ENCODE measurements around the gene ALG8. TPM values are rescaled to one million over a fixed set of nuclear protein-coding genes. Genes with fewer than 3 reads are reported as not detected.
"Not testable (repeated sequence)": the region's sequence is repeated elsewhere in the genome, so short reads cannot be mapped to it uniquely, and the experiment has no call there.

The ALG8 gene
- total and polyA plus RNA-seq, 7 experiments from 2014 or later = 27.2 to 58.4 (median 34.1) TPM

GRCh38 chr11:78078218-78079167 is 60.9 kb downstream of the ALG8 start:
- Mint-ChIP-seq H3K9me3 (peaks cover 0 to 4% (median 0%) of the 10 kb centered on the region in 11 donors), H3K27ac (peak overlapping the region; percentile 90 to 97 (median 95)), H3K36me3 (peaks cover 0 to 10% (median 4%) of the 10 kb centered on the region in 5 donors), H3K4me1 (peaks cover 41 to 73% (median 55%) of the 10 kb centered on the region in 7 donors), H3K4me3 (peak overlapping the region; percentile 92 to 98 (median 95)), H3K27me3 (no peaks in the 10 kb centered on the region)
- peak overlapping the region; percentile 83 for H3K27ac ChIP-seq (ENCODE audit: low read depth, low read length)
- peaks cover 38 to 43% of the 10 kb centered on the region in 2 donors for H3K4me1 ChIP-seq (ENCODE audit: control insufficient read depth in 2 of 2, insufficient read depth in 2 of 2, low read length in 2 of 2)
- ATAC-seq (no peak), DNase-seq (no peak)
- CTCF ChIA-PET = interaction anchor here (0.8 to 0.9 kb wide), 2 partner anchors 20 to 341 kb away, joined by 3 read pairs; no protein-coding TSS in a partner anchor
- H3K36me3 ChIP-seq (ENCODE audit: control insufficient read depth in 2 of 3, insufficient read depth in 3 of 3, low read length in 3 of 3) = peaks cover 0 to 11% (median 0%) of the 10 kb centered on the region in 3 experiments
- no peaks in the 10 kb centered on the region for H3K9me3 ChIP-seq (ENCODE audit: control insufficient read depth in 2 of 3, low read length in 3 of 3)
- POLR2A ChIA-PET = interaction anchor here (1.2 to 2.8 kb wide), 2 partner anchors 84 to 339 kb away, joined by 4 to 26 read pairs; partner anchors contain the start of genes GAB2 and INTS4
- intact Hi-C loops (cut with micrococcal nuclease) = loop anchor here (1.0 to 5.0 kb wide), 10 partner anchors 61 to 486 kb away; partner anchors contain the start of genes ALG8 (in 2 of the 2), GAB2 (in 2 of the 2), INTS4 (in 2 of the 2) and RSF1 (in 2 of the 2)
- H3K4me3 ChIP-seq (ENCODE audit: low read length) = peak overlapping the region; percentile 99
- H3K27me3 ChIP-seq (ENCODE audit: control insufficient read depth in 2 of 2, insufficient read depth in 2 of 2, low read length in 2 of 2) = no peaks in the 10 kb centered on the region

GRCh38 chr11:78077592-78077991 is 61.8 kb downstream of the ALG8 start:
- H3K27ac ChIP-seq (ENCODE audit: low read depth, low read length) = peak overlapping the region; percentile 42
- ATAC-seq; H3K27me3 ChIP-seq (ENCODE audit: control insufficient read depth in 2 of 2, insufficient read depth in 2 of 2, low read length in 2 of 2); H3K27me3 Mint-ChIP-seq; H3K9me3 Mint-ChIP-seq; DNase-seq; H3K9me3 ChIP-seq (ENCODE audit: control insufficient read depth in 2 of 3, low read length in 3 of 3): not testable (repeated sequence)
- POLR2A ChIA-PET = interaction anchor here (0.5 to 2.8 kb wide), 2 partner anchors 83 to 430 kb away, joined by 4 to 26 read pairs; partner anchors contain the start of gene INTS4
- peak overlapping the region; percentile 99 for H3K4me3 ChIP-seq (ENCODE audit: low read length)
- peaks cover 2 to 11% (median 4%) of the 10 kb centered on the region in 5 donors for H3K36me3 Mint-ChIP-seq
- peak overlapping the region; percentile 92 to 98 (median 95) for H3K4me3 Mint-ChIP-seq
- H3K27ac Mint-ChIP-seq = peak overlapping the region in 7 of 9 donors; percentile 62 to 95 (median 86)
- H3K4me1 Mint-ChIP-seq = peaks cover 42 to 74% (median 59%) of the 10 kb centered on the region in 7 donors
- peaks cover 38 to 43% of the 10 kb centered on the region in 2 donors for H3K4me1 ChIP-seq (ENCODE audit: control insufficient read depth in 2 of 2, insufficient read depth in 2 of 2, low read length in 2 of 2)
- intact Hi-C loops (cut with micrococcal nuclease) = loop anchor here (5.0 kb wide), 3 partner anchors 110 to 485 kb away; partner anchors contain the start of genes GAB2 (in 2 of the 2), KCTD21 (in 1 of the 2) and USP35 (in 1 of the 2)
- CTCF ChIA-PET = interaction anchor here (0.8 kb wide), 1 partner anchor 21 kb away, joined by 3 read pairs; no protein-coding TSS in a partner anchor
- H3K36me3 ChIP-seq (ENCODE audit: control insufficient read depth in 2 of 3, insufficient read depth in 3 of 3, low read length in 3 of 3) = peaks cover 0 to 16% (median 0%) of the 10 kb centered on the region in 3 experiments

GRCh38 chr11:78076733-78077403 is 62.6 kb downstream of the ALG8 start:
- ATAC-seq = no peak
- intact Hi-C loops (cut with micrococcal nuclease) = loop anchor here (5.0 kb wide), 3 partner anchors 110 to 485 kb away; partner anchors contain the start of genes GAB2 (in 2 of the 2), KCTD21 (in 1 of the 2) and USP35 (in 1 of the 2)
- peaks cover 43 to 76% (median 62%) of the 10 kb centered on the region in 7 donors for H3K4me1 Mint-ChIP-seq

GRCh38 chr11:78074756-78075155 is 64.7 kb downstream of the ALG8 start:
- Mint-ChIP-seq H3K36me3 (peaks cover under 1 to 24% (median 19%) of the 10 kb centered on the region in 5 donors), H3K4me1 (peaks cover 37 to 61% (median 54%) of the 10 kb centered on the region in 7 donors), H3K9me3 (no peaks in the 10 kb centered on the region), H3K27ac (peak overlapping the region in 6 of 9 donors; percentile 5 to 41 (median 18)), H3K27me3 (no peaks in the 10 kb centered on the region), H3K4me3 (peak overlapping the region in 1 of 10 donors; percentile 4)
- DNase-seq (no peak), ATAC-seq (no peak)
- H3K27ac ChIP-seq (ENCODE audit: low read depth, low read length) = no peak overlapping the region
- H3K27me3 ChIP-seq (ENCODE audit: control insufficient read depth in 2 of 2, insufficient read depth in 2 of 2, low read length in 2 of 2) = no peaks in the 10 kb centered on the region
- H3K9me3 ChIP-seq (ENCODE audit: control insufficient read depth in 2 of 3, low read length in 3 of 3) = no peaks in the 10 kb centered on the region
- H3K4me1 ChIP-seq (ENCODE audit: control insufficient read depth in 2 of 2, insufficient read depth in 2 of 2, low read length in 2 of 2) = peaks cover 27 to 29% of the 10 kb centered on the region in 2 donors
- peaks cover 0 to 42% (median 4%) of the 10 kb centered on the region in 3 experiments for H3K36me3 ChIP-seq (ENCODE audit: control insufficient read depth in 2 of 3, insufficient read depth in 3 of 3, low read length in 3 of 3)
- no peak overlapping the region for H3K4me3 ChIP-seq (ENCODE audit: low read length)
- ChIA-PET POLR2A (no interaction called here), CTCF (no interaction called here)
- intact Hi-C loops (cut with micrococcal nuclease) = loop anchor here (5.0 kb wide), 3 partner anchors 113 to 488 kb away; partner anchors contain the start of genes GAB2 (in 2 of the 2), KCTD21 (in 1 of the 2) and USP35 (in 1 of the 2)

More at GRCh38 chr11:78076733-78077403, 62.6 kb downstream of the ALG8 start:
- Histone ChIP-seq H3K4me1 (ENCODE audit: control insufficient read depth in 2 of 2, insufficient read depth in 2 of 2, low read length in 2 of 2) (peaks cover 38 to 43% of the 10 kb centered on the region in 2 donors), H3K27me3 (ENCODE audit: control insufficient read depth in 2 of 2, insufficient read depth in 2 of 2, low read length in 2 of 2) (no peaks in the 10 kb centered on the region), H3K9me3 (ENCODE audit: control insufficient read depth in 2 of 3, low read length in 3 of 3) (no peaks in the 10 kb centered on the region), H3K36me3 (ENCODE audit: control insufficient read depth in 2 of 3, insufficient read depth in 3 of 3, low read length in 3 of 3) (peaks cover 0 to 22% (median 0%) of the 10 kb centered on the region in 3 experiments), H3K4me3 (ENCODE audit: low read length) (no peak overlapping the region), H3K27ac (ENCODE audit: low read depth, low read length) (no peak overlapping the region)
- no peak for DNase-seq
- ChIA-PET POLR2A (no interaction called here), CTCF (interaction anchor here (1.1 kb wide), 1 partner anchor 31 kb away, joined by 3 read pairs; no protein-coding TSS in a partner anchor)
- Mint-ChIP-seq H3K36me3 (peaks cover 4 to 15% (median 8%) of the 10 kb centered on the region in 5 donors), H3K4me3 (peak overlapping the region; percentile 24 to 98 (median 79)), H3K27ac (peak overlapping the region in 7 of 9 donors; percentile 13 to 86 (median 58)), H3K27me3 (no peaks in the 10 kb centered on the region), H3K9me3 (peaks cover 0 to 4% (median 0%) of the 10 kb centered on the region in 11 donors)

GRCh38 chr11:78072455-78072854 is 67.0 kb downstream of the ALG8 start:
- ChIA-PET CTCF (no interaction called here), POLR2A (no interaction called here)
- H3K27me3 ChIP-seq (ENCODE audit: control insufficient read depth in 2 of 2, insufficient read depth in 2 of 2, low read length in 2 of 2) = no peaks in the 10 kb centered on the region
- no peak for DNase-seq
- H3K36me3 ChIP-seq (ENCODE audit: control insufficient read depth in 2 of 3, insufficient read depth in 3 of 3, low read length in 3 of 3) = peaks cover 0 to 55% (median 4%) of the 10 kb centered on the region in 3 experiments
- Mint-ChIP-seq H3K4me3 (no peak overlapping the region), H3K27me3 (no peaks in the 10 kb centered on the region), H3K4me1 (peaks cover 24 to 46% (median 37%) of the 10 kb centered on the region in 7 donors), H3K27ac (peak overlapping the region in 3 of 9 donors; percentile 25 to 68 (median 62)), H3K36me3 (peaks cover 11 to 40% (median 31%) of the 10 kb centered on the region in 5 donors), H3K9me3 (no peaks in the 10 kb centered on the region)
- H3K4me1 ChIP-seq (ENCODE audit: control insufficient read depth in 2 of 2, insufficient read depth in 2 of 2, low read length in 2 of 2) = peaks cover 10 to 16% of the 10 kb centered on the region in 2 donors
- intact Hi-C loops (cut with micrococcal nuclease) = no loop called here
- no peak overlapping the region for H3K27ac ChIP-seq (ENCODE audit: low read depth, low read length)
- H3K9me3 ChIP-seq (ENCODE audit: control insufficient read depth in 2 of 3, low read length in 3 of 3) = no peaks in the 10 kb centered on the region
- ATAC-seq = no peak
- H3K4me3 ChIP-seq (ENCODE audit: low read length) = no peak overlapping the region

Measured in naive thymus-derived CD4-positive, alpha-beta T cell (primary cell).